ENCODE data around the gene GMCL1. TPM values are rescaled to one million over a fixed set of nuclear protein-coding genes. Genes with fewer than 3 reads are reported as not detected.

Gene GMCL1
- total and polyA plus RNA-seq, 9 of the 15 experiments (the other 6 are each of a cell fraction or from before 2014, with no cell fraction given), result 7.0 to 27.3 (median 15.4) TPM

DNA sequence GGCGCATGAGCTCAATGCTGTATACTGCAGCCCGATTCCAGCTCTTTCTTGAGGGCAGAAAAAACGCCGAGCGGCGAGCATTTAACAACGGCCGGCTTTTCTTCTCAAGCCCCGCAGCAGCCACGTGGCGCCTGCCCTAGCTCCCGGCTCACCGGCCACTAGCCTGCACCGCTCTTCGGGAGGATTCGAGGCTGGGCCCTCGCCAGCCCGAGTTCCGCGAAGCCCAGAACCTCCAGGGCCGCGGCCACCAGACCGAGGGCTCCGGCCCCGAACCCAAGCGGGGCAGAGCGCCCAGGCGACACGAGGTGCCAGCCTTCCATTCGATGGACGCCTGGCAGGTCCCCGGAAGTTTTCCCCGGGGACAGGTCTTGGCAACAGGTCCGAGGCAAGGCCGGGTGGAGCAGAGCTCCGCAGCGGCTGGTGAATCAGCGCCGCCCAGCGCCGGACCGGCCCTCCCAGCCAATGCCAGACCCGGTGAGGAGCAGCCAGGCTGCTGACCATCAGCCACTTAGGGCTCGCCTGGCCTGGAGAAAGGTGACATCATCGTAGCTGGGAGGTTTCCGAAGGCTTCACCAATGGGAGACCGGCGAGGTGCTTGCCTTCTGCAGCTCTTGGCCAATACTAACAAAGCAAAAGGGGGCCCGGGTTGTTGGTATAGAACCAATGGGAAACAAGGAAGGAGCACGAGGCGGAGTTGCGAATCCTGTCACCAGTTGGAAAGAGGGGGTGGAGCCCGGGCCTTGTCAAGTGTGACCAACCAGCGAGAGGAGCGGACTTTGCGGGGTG lies 84.9 kb downstream of the GMCL1 start (continued):
- TF ChIP-seq, protein P1, sequence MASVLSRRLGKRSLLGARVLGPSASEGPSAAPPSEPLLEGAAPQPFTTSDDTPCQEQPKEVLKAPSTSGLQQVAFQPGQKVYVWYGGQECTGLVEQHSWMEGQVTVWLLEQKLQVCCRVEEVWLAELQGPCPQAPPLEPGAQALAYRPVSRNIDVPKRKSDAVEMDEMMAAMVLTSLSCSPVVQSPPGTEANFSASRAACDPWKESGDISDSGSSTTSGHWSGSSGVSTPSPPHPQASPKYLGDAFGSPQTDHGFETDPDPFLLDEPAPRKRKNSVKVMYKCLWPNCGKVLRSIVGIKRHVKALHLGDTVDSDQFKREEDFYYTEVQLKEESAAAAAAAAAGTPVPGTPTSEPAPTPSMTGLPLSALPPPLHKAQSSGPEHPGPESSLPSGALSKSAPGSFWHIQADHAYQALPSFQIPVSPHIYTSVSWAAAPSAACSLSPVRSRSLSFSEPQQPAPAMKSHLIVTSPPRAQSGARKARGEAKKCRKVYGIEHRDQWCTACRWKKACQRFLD (CRISPR knock-in tag; IDR thresholded peaks at IDR 0.05), result peak; percentile 96
- peak; percentile 92 for TF ChIP-seq NBN (IDR thresholded peaks at IDR 0.05; ENCODE audit: low read depth)
- TF ChIP-seq RBM22 (IDR thresholded peaks at IDR 0.05; ENCODE audit: low read depth, low read length, poor library complexity, severe bottlenecking), result peak; percentile 90
- peak; percentile 46 to 71 for TF ChIP-seq RAD21 (CRISPR knock-in tag; conservative IDR thresholded peaks at IDR 0.05 in 1 of 2, IDR thresholded peaks at IDR 0.05 in 1 of 2)
- TF ChIP-seq, protein P2, sequence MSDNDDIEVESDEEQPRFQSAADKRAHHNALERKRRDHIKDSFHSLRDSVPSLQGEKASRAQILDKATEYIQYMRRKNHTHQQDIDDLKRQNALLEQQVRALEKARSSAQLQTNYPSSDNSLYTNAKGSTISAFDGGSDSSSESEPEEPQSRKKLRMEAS (CRISPR knock-in tag; IDR thresholded peaks at IDR 0.05), result peak; percentile 86
- TF ChIP-seq, protein P3, sequence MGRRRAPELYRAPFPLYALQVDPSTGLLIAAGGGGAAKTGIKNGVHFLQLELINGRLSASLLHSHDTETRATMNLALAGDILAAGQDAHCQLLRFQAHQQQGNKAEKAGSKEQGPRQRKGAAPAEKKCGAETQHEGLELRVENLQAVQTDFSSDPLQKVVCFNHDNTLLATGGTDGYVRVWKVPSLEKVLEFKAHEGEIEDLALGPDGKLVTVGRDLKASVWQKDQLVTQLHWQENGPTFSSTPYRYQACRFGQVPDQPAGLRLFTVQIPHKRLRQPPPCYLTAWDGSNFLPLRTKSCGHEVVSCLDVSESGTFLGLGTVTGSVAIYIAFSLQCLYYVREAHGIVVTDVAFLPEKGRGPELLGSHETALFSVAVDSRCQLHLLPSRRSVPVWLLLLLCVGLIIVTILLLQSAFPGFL (CRISPR knock-in tag; IDR thresholded peaks at IDR 0.05), result no peak
- TF ChIP-seq, protein P4, sequence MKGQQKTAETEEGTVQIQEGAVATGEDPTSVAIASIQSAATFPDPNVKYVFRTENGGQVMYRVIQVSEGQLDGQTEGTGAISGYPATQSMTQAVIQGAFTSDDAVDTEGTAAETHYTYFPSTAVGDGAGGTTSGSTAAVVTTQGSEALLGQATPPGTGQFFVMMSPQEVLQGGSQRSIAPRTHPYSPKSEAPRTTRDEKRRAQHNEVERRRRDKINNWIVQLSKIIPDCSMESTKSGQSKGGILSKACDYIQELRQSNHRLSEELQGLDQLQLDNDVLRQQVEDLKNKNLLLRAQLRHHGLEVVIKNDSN (CRISPR knock-in tag; IDR thresholded peaks at IDR 0.05), result peak; percentile 28
- TF ChIP-seq, protein P5, sequence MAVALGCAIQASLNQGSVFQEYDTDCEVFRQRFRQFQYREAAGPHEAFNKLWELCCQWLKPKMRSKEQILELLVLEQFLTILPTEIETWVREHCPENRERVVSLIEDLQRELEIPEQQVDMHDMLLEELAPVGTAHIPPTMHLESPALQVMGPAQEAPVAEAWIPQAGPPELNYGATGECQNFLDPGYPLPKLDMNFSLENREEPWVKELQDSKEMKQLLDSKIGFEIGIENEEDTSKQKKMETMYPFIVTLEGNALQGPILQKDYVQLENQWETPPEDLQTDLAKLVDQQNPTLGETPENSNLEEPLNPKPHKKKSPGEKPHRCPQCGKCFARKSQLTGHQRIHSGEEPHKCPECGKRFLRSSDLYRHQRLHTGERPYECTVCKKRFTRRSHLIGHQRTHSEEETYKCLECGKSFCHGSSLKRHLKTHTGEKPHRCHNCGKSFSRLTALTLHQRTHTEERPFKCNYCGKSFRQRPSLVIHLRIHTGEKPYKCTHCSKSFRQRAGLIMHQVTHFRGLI (CRISPR knock-in tag; IDR thresholded peaks at IDR 0.05), result no peak
- TF ChIP-seq PHF20 (IDR thresholded peaks at IDR 0.05; ENCODE audit: partially characterized antibody), result peak; percentile 35
- no peak for TF ChIP-seq ZNF212 (CRISPR knock-in tag; IDR thresholded peaks at IDR 0.05)
- peak; percentile 78 for TF ChIP-seq ZKSCAN1 (IDR thresholded peaks at IDR 0.05; ENCODE audit: low read depth, low read length)
- no peak; the same call in 1 of the 2 replicates for TF ChIP-seq MAFK (IDR thresholded peaks at IDR 0.05; ENCODE audit: low read length)
- TF ChIP-seq, protein P6, sequence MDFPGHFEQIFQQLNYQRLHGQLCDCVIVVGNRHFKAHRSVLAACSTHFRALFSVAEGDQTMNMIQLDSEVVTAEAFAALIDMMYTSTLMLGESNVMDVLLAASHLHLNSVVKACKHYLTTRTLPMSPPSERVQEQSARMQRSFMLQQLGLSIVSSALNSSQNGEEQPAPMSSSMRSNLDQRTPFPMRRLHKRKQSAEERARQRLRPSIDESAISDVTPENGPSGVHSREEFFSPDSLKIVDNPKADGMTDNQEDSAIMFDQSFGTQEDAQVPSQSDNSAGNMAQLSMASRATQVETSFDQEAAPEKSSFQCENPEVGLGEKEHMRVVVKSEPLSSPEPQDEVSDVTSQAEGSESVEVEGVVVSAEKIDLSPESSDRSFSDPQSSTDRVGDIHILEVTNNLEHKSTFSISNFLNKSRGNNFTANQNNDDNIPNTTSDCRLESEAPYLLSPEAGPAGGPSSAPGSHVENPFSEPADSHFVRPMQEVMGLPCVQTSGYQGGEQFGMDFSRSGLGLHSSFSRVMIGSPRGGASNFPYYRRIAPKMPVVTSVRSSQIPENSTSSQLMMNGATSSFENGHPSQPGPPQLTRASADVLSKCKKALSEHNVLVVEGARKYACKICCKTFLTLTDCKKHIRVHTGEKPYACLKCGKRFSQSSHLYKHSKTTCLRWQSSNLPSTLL (IDR thresholded peaks at IDR 0.05), result no peak
- TF ChIP-seq L3MBTL2 (IDR thresholded peaks at IDR 0.05), result peak; percentile 99
- peak; percentile 87 for TF ChIP-seq POLR2A (conservative IDR thresholded peaks at IDR 0.05)
- peak; percentile 85; the same call in 1 of the 2 replicates for TF ChIP-seq SRSF1 (IDR thresholded peaks at IDR 0.05; ENCODE audit: low read depth, low read length)
- peak; percentile 84 for TF ChIP-seq NFYB (IDR thresholded peaks at IDR 0.05; ENCODE audit: extremely low read depth, insufficient read length)
- 0 out of 4 replicates have a peak, but pooled peaks of 1 of the 2 experiments have one; percentile 9 for TF ChIP-seq TRIM24 (IDR thresholded peaks at IDR 0.05)
- TF ChIP-seq GABPA (tag; conservative IDR thresholded peaks at IDR 0.05; ENCODE audit: low read depth), result peak; percentile 76; the same call in 1 of the 2 replicates
- TF ChIP-seq NRF1 (conservative IDR thresholded peaks at IDR 0.05 in 1 of 2, IDR thresholded peaks at IDR 0.05 in 1 of 2), result peak; percentile 74 to 81
